HG03060 (cell line): ENCODE measurements around the gene SRRM2.
"Not testable (repeated sequence)": the region's sequence is repeated elsewhere in the genome, so short reads cannot be mapped to it uniquely, and the experiment has no call there.

Experiments
- ATAC-seq: cut with Tn5 transposase; IDR thresholded peaks from one replicate; pipeline ENCODE4 v1.9.1; 2021; ENCODE audit warnings: low read depth, moderate number of reproducible peaks; ENCODE audit not compliant: unreplicated experiment

The SRRM2 gene

GRCh38 chr16:2713985-2714774 is 38.3 kb upstream of the SRRM2 start:
- no peak for ATAC-seq

- ATAC-seq, result no peak
Observed at GRCh38 chr16:2715064-2715463, 37.4 kb upstream of the SRRM2 start.

- ATAC-seq, result no peak
Observed at GRCh38 chr16:2715519-2715918, 36.9 kb upstream of the SRRM2 start.

- ATAC-seq, result no peak
Observed at GRCh38 chr16:2715966-2716885, 36.2 kb upstream of the SRRM2 start.

GRCh38 chr16:2716948-2717347 is 35.5 kb upstream of the SRRM2 start:
- ATAC-seq, result no peak

- no peak for ATAC-seq
Observed at GRCh38 chr16:2717383-2718263, 34.8 kb upstream of the SRRM2 start.

- ATAC-seq, result no peak
Observed at GRCh38 chr16:2719328-2720063, 32.9 kb upstream of the SRRM2 start.

GRCh38 chr16:2720064-2720457 is 32.4 kb upstream of the SRRM2 start, which contains the start of gene PRSS27:
TSS of gene PRSS27 (minus strand) at chr16:2720224. CDS start at chr16:2720160, 64 bp downstream.
- no peak for ATAC-seq

- ATAC-seq, result peak; percentile 41
Observed at GRCh38 chr16:2720719-2721633, 31.5 kb upstream of the SRRM2 start.

GRCh38 chr16:2721634-2722173 is 30.7 kb upstream of the SRRM2 start:
- not testable (repeated sequence) for ATAC-seq

GRCh38 chr16:2724088-2724676 is 28.3 kb upstream of the SRRM2 start:
- ATAC-seq, result no peak

- ATAC-seq, result no peak
Observed at GRCh38 chr16:2724816-2725348, 27.6 kb upstream of the SRRM2 start.

- no peak for ATAC-seq
Observed at GRCh38 chr16:2726923-2727322, 25.5 kb upstream of the SRRM2 start.

GRCh38 chr16:2728034-2728433 is 24.4 kb upstream of the SRRM2 start:
- no peak for ATAC-seq

- no peak for ATAC-seq
Observed at GRCh38 chr16:2734844-2735515, 17.5 kb upstream of the SRRM2 start.

GRCh38 chr16:2736476-2737237 is 15.8 kb upstream of the SRRM2 start:
- ATAC-seq, result no peak

- no peak for ATAC-seq
Observed at GRCh38 chr16:2737238-2737605, 15.2 kb upstream of the SRRM2 start.
